GM21529 (cell line): ENCODE measurements around the gene GRIK1.
"Not testable (repeated sequence)": the region's sequence is repeated elsewhere in the genome, so short reads cannot be mapped to it uniquely, and the experiment has no call there.

ENCODE experiments used
- ATAC-seq: cut with Tn5 transposase; IDR thresholded peaks from one replicate; pipeline ENCODE4 v1.9.1; 2021; ENCODE audit not compliant: unreplicated experiment

GRIK1 gene

DNA sequence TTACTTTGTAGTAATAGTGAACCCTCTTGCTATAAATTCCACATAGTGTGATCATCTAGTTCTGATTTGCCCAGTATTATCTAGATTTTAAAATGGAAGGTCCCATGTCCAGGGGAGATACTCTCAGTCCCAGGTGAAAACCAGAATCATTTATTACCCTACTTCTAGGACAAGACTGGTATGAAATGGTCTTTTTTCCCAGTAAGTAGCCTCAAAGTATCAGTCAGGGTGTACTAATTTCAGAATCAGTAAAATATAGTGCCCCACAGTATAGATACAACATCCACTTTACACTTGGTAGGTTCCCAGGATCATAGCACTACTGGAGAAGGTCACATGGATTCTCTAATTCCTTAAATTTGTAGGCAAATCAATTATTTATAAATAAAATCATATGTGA is 318.3 kb downstream of the GRIK1 start:
- ATAC-seq: no peak

DNA sequence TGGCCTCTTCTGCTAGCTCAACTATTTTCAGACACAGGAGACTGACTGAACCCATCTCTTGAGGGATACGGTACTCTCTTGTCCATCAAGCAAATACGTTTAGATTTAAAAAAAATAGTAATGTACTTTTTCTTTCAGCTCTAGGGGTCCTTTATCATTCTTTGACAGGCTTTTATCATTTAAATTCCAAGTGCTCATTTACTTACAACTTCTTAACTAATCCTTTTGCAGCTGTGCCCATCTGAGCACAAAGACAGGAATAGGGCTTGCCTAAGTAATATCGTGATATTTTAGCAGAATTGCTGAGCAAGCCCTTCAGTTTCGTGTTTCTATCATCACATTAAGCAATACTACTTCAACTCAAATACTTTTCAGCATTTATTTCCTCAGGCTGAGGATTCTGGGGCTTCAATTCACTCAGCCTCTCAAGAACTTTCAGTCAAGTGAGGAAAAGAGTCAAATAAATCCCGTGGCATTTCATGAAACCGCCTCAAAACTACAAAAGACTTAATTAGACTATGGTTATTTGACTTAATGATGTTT is 323.5 kb downstream of the GRIK1 start:
- ATAC-seq: no peak

DNA sequence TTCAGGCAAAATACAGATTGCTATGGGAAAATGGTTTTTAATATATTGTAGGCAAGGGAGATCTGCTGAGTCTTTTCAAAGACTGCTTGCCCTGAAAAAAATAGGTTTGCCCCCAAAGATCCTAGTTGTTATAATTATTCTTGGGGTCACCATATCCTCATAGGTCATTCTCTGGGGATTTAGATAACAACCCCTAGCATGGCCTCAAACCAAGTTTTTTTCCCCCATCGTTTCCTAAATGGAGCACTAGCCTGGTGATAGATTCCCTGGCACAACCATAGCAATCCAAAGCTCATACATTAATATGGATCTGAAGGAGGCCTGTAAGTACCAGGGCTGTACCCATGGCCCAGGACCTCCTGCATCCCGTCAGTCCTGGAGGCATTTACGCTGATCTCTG is 325.9 kb downstream of the GRIK1 start:
- no peak for ATAC-seq

DNA sequence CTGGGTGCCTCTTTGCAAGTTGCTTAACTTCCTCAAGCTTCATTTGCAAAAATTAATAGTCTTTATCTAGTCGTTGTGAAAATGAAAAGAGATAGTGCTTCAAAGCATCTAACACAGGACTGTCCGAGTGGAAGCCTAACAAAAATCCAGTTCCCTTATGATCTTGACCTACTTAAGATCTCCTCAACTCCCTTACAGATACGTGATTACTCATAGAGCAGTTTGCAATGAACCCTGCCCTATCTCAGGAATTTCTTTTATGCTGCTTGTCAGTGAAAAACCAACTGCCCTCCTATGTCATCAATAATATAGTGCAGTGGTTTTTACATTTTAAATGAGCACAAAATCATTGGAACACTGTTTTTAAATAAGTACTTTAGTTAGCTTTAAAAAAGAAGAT is 326.8 kb downstream of the GRIK1 start:
- no peak for ATAC-seq

DNA sequence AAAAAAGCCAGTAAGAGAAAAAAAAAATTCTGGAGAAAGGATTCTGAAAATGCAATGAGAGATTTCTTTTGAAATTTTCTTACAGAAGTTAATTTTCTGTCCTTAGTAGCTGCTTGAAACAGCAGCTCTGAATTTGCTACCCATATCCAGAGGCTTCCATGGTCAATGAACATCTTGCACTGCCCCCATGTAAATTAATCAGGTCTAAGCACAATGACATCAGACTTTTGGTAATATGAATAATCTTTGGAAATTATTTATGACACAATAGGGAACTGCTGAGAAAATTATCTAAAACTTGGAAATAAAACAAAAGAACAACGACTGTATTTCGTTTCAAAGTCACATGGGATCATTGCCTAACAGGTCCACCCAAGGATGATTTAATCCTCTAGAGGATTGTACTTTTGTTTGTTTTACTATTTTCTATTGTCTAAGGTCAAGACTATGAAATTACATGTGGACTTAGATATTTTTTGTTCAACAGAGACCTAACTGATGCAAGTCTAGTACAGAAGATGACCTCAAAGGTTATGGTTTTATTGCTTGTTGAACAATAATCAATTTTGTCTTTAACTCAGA is 328.9 kb downstream of the GRIK1 start:
- no peak for ATAC-seq

DNA sequence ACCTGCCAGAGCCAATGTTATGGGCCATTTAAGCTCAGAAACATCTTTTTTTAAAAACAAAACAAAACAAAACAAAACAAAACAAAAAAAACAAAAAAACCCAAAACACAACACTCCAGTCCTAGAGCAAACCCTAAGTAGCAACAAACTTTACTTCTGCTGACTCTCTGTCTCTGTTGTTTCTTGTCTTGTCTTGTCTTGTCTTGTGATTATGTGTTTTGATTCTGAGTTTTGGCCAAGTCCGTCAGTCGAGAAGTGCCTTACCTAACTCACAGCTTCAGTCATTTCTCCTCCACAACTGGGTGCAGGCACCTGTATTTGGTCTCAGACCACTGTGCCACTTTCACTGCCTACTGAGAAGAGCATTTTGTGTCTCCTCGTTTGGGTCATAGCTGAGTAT is 333.2 kb downstream of the GRIK1 start:
- no peak for ATAC-seq

DNA sequence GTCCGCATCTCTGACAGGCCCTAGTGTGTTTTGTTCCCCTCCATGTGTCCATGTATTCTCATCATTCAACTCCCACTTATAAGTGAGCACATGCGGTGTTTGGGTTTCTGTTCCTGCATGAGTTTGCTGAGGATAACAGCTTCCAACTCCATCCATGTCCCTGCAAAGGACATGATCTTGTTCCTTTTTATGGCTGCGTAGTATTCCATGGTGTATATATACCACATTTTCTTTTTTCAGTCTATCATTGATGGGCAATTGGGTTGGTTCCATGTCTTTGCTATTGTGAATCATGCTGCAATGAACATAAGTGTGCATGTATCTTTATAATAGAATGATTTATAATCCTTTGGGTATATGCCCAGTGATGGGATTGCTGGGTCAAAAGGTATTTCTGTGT is 334.6 kb downstream of the GRIK1 start:
- not testable (repeated sequence) for ATAC-seq

DNA sequence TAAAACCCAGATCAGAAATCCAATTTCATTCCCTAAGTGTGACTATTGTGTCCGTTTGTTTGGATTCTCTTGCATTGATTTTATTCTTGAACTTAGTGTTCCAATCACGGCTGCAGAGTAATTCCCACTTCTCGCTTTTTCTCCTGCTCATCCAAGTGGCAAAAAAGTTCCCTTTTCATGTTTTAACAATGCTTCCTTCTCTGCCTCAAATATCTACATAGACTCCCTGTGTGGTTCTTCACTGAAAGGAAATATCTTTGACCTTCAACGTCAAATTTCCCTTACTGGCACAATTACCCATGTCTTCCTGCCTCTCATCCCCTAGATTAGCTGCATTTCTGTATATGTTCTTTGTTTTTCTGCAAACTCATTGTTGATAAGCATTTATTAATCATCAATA is 335.7 kb downstream of the GRIK1 start:
- ATAC-seq: no peak

DNA sequence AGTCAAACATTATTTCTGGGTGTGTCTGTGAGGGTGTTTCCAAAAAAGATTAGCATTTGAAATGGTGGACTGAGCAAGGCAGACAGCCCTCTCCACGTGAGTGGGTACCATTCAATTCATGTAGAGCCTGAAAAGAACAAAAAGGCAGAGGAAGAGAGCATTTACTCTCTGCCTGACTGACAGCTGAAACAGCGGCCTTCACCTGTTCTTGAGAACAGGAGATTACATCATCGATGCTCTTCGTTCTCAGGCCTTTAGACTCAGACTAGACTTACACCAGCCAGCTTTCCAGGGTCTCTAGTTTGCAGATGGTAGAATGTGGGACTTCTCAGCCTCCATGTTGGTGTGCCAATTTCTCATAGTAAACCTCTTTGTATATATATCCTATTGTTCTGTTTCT is 338.7 kb downstream of the GRIK1 start:
- ATAC-seq: no peak

DNA sequence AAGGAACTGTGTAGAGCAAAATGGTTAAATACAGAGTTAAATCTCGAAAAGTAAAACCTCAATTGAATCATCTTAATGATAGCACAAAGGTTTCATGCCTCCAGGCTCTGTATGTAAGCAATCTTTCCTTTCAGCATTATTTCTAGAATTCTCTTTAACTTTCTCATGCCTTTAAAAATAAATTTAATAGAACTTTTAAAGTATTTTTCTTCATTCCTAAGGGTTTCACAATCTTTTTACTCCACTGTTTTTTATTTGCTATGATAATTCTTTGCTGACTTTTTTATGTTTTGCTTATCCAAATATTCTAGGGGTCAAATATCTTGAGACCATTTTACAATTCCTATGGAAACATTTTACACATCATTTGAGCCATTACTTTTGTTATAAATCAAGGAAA is 353.1 kb downstream of the GRIK1 start:
- no peak for ATAC-seq

DNA sequence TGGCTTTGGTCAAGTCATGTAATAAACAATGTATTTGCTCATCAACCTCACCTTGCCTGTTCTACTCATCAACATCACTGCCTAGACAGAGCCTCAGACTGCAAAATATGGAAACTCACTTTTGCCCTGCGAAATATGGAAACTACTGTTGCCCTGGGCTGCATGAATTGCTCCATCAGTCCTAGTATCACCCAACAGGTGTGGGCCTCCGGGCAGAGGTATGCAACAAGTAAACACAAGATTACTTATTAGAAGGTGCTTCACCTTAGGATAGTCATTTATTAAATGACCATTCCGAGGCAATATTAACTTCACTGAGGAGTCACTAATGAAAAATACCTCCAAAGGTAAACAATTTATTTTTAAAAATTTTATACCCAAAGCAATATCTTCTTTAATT is 354.3 kb downstream of the GRIK1 start:
- no peak for ATAC-seq

DNA sequence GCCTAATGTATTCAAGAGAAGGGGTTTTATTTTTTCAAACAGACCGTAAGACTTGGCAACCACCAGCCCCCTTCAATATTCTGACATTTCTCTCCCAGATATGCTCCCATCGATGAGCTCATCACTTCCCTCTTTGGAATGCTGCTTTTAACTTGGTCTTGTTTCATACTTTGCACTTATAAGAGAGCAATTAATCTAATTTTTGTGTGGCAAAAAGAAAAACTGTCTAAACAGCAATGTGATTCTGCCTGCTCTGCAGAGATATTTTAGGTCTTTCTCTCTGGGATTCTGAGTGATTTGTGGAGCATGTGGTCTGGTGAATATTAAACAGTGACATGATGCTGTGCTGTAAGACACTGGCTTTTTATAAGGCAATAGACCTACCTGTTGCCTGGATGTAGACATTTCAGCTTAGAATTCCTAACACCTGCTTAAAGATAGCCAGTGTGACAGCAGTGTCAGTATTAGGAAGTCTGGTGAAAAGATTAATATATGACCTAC is 356.3 kb downstream of the GRIK1 start:
- ATAC-seq: no peak

DNA sequence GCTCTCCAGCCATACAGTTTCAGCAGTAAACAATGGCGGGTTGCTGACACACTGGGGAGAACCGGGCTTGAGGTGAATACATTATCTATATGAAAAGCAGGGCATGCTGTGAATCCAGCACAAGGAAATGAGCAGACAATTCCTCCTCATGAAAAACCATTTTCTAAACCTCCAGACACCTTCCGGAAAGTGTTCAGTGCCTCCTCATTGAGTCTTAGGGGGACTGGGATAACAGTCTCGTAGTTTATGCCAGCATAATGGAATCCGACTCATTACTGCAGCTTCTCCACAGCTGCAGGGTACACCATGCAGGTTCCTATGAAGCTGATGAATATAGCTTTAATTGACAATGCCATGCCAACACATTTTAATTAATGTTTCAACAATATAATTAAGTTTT is 356.9 kb downstream of the GRIK1 start:
- no peak for ATAC-seq

DNA sequence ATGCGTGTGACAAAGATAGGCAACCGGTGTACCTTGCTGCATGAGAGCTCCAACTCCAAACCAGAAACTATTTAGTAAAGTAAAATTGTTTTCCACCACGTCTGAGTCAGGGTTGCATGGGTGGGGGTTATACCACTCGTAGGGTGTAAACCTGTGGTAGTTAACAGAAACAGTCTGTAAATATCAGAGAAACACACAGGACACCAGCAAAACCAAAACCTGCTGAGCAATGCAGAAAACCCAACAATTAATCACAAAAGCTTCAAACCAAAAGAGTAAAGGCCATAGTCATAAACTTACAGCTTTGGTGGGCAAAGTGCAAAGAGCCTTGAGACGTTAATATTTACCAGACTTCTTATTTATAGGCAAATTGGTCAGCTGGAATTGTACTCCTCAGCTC is 358.4 kb downstream of the GRIK1 start:
- no peak for ATAC-seq

DNA sequence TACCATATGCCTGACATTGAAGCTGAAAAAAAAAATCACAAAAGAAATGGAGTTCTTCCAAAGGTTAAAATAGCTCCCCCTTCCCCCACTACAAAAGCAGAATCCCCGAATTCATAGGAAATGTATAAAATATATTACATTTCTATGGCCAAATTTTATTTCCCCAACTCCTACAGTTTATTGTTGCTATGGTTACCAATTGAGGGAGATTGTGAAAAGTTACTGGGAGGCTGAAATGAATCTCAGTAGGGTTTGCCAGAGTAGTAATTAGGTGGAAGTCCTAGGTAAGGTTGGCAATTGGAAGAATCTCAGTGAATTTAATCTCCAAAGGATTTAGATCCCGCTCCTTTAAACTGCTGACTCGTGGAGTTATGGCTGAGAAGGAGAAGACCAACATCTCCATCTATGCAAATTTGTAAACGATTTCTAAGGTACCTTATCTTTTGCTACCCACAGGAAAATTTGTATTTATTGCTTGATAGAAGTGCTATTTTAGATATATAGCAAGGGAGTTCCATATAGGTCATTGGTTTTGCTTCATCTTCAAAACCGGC is 359.0 kb downstream of the GRIK1 start:
- no peak for ATAC-seq

DNA sequence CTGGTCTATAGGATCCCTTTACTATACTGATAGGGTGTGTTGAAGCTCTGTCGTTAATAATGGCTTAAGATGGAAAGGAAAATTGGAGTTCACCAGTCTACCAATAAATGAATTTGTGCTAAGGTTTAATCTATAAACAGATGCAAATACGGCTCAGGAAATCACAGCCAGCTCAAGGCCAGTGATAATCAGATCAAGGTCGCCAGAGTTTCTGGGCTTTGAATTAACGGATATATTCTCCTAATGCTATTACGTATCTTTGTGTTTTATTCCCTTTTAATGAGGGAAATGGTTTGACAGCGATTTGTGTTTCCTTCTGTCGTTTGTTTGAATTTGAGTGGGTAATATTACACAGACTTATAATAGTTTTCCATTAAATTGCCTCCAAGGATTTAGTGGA is 361.5 kb downstream of the GRIK1 start:
- ATAC-seq: no peak

DNA sequence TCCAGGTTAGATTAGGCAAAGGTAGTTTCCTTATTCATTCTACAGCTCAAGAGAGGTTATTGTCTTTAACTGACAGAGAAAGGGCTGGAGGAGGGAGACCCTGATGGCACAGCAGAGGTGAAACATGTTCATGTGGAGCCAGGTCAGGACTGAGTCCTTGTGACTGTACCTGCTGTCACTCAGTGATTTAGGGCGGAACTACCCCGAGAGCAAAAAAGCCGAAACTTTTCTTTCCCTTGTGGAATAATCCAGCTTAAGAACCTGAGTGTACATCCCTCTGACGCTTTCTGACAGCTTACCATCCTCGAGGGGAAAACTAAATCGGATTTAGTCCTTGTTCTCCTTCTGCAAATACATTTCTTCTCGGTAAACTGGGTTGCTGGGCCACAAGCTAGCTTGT is 367.8 kb downstream of the GRIK1 start:
- no peak for ATAC-seq

DNA sequence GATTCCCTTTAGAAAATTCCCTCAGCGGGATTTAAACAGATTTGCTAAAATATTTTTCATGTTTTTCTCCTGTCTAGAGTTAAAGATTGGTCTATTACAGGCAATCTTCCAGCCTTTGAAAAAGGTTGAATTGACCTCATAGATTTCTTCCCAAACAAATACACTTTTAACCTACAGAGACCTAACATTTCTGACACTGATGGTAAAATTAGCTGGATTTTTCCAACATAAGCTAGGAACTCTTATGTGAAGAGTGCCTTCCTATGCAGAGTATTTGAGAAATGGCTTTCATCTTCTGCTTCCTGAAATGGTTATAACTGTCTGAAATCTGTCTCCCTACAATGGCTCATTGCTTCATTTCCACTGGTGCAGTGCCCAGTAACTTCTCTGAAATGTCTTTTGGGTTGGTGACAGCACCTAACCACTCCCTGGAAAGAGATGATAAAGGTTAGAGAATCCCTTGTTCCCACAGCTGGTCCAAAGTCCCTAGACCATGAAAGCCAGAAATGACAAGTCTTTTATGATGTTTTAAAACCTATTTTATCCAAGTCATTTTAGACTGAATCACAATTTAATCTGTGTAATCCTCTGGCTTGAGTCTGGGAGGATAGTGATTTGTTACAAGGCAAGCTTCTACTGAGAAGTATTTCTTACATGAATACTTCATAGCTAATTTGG is 371.6 kb downstream of the GRIK1 start:
- ATAC-seq: no peak

DNA sequence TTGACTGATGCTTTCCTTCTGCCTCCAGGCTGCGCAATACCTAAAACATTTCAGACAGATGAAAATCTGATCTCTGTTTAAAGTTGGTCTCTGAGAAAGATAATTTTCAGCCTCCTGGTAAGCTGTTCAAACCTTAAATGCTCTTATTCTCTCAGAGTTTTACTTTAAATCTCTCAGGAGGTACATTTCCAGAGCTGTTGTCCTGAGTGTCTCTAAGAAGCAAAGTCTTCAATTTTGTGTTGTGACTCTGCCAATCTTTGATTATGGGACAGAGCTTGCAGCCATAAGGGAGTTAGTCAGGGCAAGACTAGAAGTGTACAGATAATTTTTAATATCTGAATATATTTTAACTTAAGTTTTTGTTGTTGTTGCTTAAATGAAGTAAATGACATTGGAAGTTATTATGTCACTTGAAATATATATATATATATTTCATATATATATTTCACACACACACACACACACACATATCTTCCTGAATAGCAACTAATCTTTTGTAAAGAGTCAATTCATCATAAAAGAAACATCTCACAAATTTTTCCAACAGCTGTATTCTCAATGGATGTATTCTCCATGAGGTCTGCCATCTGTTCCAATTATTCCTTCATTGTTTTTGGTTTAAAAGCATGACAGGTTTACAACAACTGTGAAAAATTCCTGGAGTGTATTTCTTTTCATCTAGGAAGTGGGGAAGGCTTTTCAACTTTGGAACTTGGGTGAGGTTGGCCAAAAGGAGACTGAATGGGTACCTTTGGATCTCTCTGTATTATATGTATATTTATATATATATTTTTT is 381.7 kb downstream of the GRIK1 start:
- no peak for ATAC-seq

DNA sequence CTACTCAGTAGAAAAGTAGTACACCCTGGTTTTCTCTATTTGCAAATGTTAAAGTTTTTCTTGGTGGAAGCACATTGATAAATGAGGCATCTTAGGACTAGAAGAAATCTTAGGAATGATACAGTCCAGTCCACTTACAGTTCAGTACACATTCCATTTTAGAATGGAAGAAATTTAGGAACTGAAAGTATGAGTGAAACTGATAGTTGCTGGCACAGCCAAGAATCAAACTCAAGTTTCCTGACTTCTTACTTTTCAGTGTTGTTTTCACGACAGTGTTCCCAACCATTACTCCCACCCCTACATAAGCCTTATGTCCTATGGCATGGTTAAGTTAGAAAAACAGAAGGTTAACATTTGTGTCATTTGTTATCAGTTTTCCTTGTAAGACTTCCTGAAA is 382.6 kb downstream of the GRIK1 start:
- no peak for ATAC-seq

DNA sequence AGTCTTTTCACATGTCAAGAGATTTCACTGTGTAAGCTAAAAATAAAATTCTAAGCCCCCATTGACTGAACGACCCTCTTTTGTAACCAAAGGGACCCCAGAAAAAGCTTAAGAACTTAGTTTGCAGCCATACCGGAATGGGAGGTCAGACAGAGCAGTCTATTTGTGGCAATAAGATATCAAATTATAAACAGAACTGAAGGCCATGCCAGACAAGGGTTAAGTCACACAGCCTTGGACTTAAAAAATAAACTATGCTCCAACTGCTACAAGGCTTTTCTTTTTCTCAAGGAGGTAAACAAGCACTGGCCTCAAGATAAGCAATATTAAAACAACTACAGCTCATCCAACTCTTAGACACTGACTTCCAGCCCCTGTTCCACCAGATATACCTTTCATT is 384.2 kb downstream of the GRIK1 start:
- no peak for ATAC-seq

DNA sequence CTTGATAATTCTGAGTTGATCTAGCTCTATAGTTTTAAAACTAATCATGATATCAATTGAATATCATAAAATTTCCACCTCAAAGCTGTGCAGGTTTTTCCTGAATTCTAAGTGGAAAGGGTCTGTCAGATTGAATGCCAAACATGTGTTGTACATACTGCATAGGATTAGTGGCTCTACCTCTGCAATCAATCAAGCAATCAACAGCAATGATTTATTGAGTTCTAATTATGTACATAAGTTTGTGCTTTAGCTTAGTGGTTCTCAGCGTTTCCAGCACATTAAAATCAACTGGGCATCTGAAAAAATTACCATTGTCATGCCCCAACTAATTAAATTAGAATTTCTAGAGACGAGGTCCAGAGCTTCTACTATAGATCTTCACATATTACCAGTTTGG is 389.6 kb downstream of the GRIK1 start:
- no peak for ATAC-seq
